Measurements from ENCODE around the gene ALDH3A1. TPM values are rescaled to one million over a fixed set of nuclear protein-coding genes. Genes with fewer than 3 reads are reported as not detected.

ALDH3A1 gene
- total and polyA plus RNA-seq, 10 of the 15 experiments (the other 5 are each of a cell fraction or from before 2014, with no cell fraction given), result 0.20 TPM; not detected in 9

DNA sequence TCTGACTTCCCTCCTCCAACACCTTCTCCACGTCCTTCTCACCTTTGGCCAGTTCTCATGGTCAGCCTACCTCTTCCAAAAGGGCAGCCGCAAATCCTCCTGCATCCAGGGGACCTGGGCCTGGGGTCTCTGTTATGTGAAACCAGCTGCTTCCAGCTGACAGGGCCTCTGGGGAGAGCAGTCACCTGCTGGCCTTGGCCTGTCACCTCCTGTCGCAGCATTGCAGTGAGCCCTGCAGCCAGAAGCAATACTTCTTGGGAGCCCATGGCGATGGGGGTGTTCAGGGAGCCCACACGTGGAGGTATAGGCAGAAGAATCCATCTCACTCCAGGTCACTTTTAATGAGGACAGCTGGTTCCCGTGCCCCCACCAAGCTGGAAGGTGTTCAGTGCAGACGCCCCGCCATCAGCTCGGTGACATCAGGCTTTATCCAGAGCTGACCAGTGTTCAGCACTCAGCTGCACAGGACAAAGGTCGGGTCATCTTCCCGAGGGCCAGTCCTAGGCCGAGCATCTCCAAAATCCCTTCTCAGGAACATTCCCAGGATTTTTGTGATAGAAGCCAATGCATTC is 30.0 kb downstream of the ALDH3A1 start (continued):
- TF ChIP-seq CEBPZ (IDR thresholded peaks at IDR 0.05; ENCODE audit: low read depth, low read length), result no peak
- TF ChIP-seq SKIL (IDR thresholded peaks at IDR 0.05; ENCODE audit: low read depth, poor library complexity, severe bottlenecking), result no peak

DNA sequence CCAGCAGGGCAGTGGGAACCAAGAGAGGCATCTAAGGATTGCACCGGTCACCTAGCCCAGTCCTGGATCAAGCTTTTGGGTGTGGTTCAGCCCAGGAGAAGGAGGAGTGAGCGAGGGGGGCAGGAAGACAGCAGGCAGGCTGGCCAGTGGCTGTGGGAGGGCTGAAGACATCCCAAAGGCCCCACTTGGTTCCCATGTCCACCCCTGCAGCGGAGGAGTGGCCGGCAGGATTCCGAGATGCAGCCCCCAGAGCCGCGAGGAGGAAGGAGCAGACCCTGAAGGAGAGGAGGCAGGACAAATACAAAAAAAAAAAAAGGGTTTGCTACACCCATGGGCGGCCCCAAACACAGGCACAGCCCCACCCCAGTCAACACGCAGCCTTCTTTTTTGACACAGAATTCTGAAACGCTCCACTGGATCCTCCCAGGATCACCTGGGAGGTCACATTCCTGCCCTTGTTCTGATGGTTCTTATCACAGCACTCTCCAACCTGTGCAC is 30.6 kb downstream of the ALDH3A1 start:
- ATAC-seq (no peak), DNase-seq (ENCODE audit: low read depth, low spot score) (no peak), FAIRE-seq (no peak)
- no peak overlapping the region for H2AFZ ChIP-seq (ENCODE audit: control insufficient read depth, low read depth, low read length)
- 44% methylated on average over 10 of the region's 10 CpGs for WGBS (ENCODE audit: insufficient coverage, insufficient replicate concordance, low lambda C conversion rate, missing lambda C conversion rate)
- BruUV-seq (replicated peaks), result no TSS peak
- H3K36me3 ChIP-seq (ENCODE audit: control insufficient read depth in 2 of 2, insufficient read depth in 2 of 2, low read length in 1 of 2), result no peaks in the 10 kb centered on the region
- peaks cover 0 to 2% of the 10 kb centered on the region in 2 experiments; a peak in 1 of 4 replicates for H3K27me3 ChIP-seq (replicated peaks in 1 of 2; ENCODE audit: control insufficient read depth in 2 of 2, insufficient read depth in 2 of 2, low read length in 1 of 2)
- in situ Hi-C loops (cut with MboI), result no loop called here
- H3K9me3 ChIP-seq (replicated peaks; ENCODE audit: control insufficient read depth, insufficient read depth, low read length), result no peaks in the 10 kb centered on the region
- RAD21 ChIA-PET (ENCODE audit: unreplicated experiment), result no interaction called here
- H3K4me3 ChIP-seq, result no peak overlapping the region
- no peak overlapping the region for H3K4me2 ChIP-seq (ENCODE audit: control insufficient read depth, insufficient read depth)
- TF ChIP-seq HSF1 (IDR thresholded peaks at IDR 0.05; ENCODE audit: low read depth, low read length), result no peak
- TF ChIP-seq WRNIP1 (IDR thresholded peaks at IDR 0.05; ENCODE audit: borderline replicate concordance, low read depth, low read length), result no peak
- no peak for TF ChIP-seq YBX1 (IDR thresholded peaks at IDR 0.05)
- TF ChIP-seq CEBPB (IDR thresholded peaks at IDR 0.05; ENCODE audit: borderline replicate concordance in 1 of 2, low read depth in 2 of 2, low read length in 2 of 2), result no peak
- no peak for TF ChIP-seq CEBPZ (IDR thresholded peaks at IDR 0.05; ENCODE audit: low read depth, low read length)
- TF ChIP-seq PAX5 (IDR thresholded peaks at IDR 0.05; ENCODE audit: borderline replicate concordance, low read depth, low read length), result no peak
- intact Hi-C loops (cut with micrococcal nuclease; ENCODE audit: unreplicated experiment), result no loop called here
- no peak overlapping the region for H3K27ac ChIP-seq (ENCODE audit: control insufficient read depth, insufficient read depth)
- no peaks in the 10 kb centered on the region for H3K79me2 ChIP-seq (ENCODE audit: control insufficient read depth, insufficient read depth, low read length)
- CTCF ChIA-PET, result no interaction called here
- no peaks in the 10 kb centered on the region for H3K4me1 ChIP-seq (ENCODE audit: control insufficient read depth, insufficient read depth, low read length)
- no peak overlapping the region for H3K9ac ChIP-seq (ENCODE audit: control insufficient read depth, insufficient read depth, low read length)
- SMC1A ChIA-PET (ENCODE audit: uncharacterized antibody, unreplicated experiment), result interaction anchor here (1.0 kb wide), 1 partner anchor 188 kb away, joined by 3 read pairs; no protein-coding TSS in a partner anchor
- POLR2A ChIA-PET, result no interaction called here
- H4K20me1 ChIP-seq (ENCODE audit: control insufficient read depth, insufficient read depth), result no peaks in the 10 kb centered on the region

Data from GM12878 (cell line).